ENCODE data around the gene SENP2. TPM values are rescaled to one million over a fixed set of nuclear protein-coding genes. Genes with fewer than 3 reads are reported as not detected.
A peak's percentile ranks its signal among the peaks of the same experiment; 100 is the strongest.

SENP2 gene
- polyA plus RNA-seq, 1 donor (not counting 4 experiments of a cell fraction or from before 2014, with no cell fraction given) = 12.6 TPM

DNA sequence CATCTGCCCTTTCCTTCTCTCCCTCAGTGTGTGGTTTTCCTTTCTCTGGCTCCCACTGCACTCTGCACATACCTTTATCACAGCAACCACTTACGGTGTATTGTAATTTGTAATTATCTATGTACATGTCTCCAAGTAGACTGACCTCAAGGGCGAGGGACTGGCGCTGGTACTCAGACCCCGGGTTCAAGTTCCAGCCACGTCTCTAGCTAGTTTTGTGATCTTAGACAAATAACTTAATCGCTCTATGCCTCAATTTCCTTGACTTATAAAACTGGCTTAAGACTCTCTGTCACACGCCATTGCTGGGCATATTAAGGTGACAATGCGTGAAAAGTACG is 607 bp upstream of the SENP2 start:
- Histone ChIP-seq H3K79me2 (ENCODE audit: control insufficient read depth, insufficient read depth, low read length) (peaks cover 20% of the 10 kb centered on the region), H3K27ac (ENCODE audit: control insufficient read depth, insufficient read depth, low read length) (peak overlapping the region; percentile 94), H3K36me3 (ENCODE audit: control insufficient read depth in 2 of 2, extremely low read depth in 1 of 2, insufficient read depth in 2 of 2, low read length in 2 of 2) (no peaks in the 10 kb centered on the region), H3K27me3 (ENCODE audit: control insufficient read depth, extremely low read depth, insufficient read depth, low read length) (no peaks in the 10 kb centered on the region), H4K20me1 (ENCODE audit: control insufficient read depth, extremely low read depth, insufficient read depth, low read length) (no peaks in the 10 kb centered on the region), H3K4me3 (ENCODE audit: control insufficient read depth in 2 of 3, extremely low read depth in 1 of 3, insufficient read depth in 2 of 3, low read depth in 1 of 3, low read length in 3 of 3) (peak overlapping the region; percentile 66 to 86 (median 71)), H3K9me3 (ENCODE audit: control insufficient read depth, low read depth, low read length) (no peaks in the 10 kb centered on the region), H3K9me1 (ENCODE audit: control insufficient read depth, extremely low read depth, insufficient read depth, low read length) (no peaks in the 10 kb centered on the region), H3K9ac (ENCODE audit: control insufficient read depth, extremely low read depth, insufficient read depth, low read length) (peak overlapping the region; percentile 89), H3K4me1 (ENCODE audit: control insufficient read depth, extremely low read depth, insufficient read depth, low read length) (peaks cover 12% of the 10 kb centered on the region), H3K4me2 (ENCODE audit: control insufficient read depth, extremely low read depth, insufficient read depth, low read depth, low read length) (peak overlapping the region; percentile 100), H2AFZ (ENCODE audit: control insufficient read depth, low read length) (peak overlapping the region; percentile 99)
- TF ChIP-seq, protein P1, sequence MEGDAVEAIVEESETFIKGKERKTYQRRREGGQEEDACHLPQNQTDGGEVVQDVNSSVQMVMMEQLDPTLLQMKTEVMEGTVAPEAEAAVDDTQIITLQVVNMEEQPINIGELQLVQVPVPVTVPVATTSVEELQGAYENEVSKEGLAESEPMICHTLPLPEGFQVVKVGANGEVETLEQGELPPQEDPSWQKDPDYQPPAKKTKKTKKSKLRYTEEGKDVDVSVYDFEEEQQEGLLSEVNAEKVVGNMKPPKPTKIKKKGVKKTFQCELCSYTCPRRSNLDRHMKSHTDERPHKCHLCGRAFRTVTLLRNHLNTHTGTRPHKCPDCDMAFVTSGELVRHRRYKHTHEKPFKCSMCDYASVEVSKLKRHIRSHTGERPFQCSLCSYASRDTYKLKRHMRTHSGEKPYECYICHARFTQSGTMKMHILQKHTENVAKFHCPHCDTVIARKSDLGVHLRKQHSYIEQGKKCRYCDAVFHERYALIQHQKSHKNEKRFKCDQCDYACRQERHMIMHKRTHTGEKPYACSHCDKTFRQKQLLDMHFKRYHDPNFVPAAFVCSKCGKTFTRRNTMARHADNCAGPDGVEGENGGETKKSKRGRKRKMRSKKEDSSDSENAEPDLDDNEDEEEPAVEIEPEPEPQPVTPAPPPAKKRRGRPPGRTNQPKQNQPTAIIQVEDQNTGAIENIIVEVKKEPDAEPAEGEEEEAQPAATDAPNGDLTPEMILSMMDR (optimal IDR thresholded peaks at IDR 0.05 in 1 of 3, IDR thresholded peaks at IDR 0.05 in 1 of 3, conservative IDR thresholded peaks at IDR 0.05 in 1 of 3; ENCODE audit: extremely low read depth in 1 of 3, insufficient read depth in 2 of 3, low read length in 3 of 3) = no peak
- no peak for TF ChIP-seq EZH2 (IDR thresholded peaks at IDR 0.05; ENCODE audit: low read length)
- dilution Hi-C loops (cut with MboI; ENCODE audit: extremely low pct_ligation_motif_present, low sequenced_read_pairs) = no loop called here
- DNase-seq (ENCODE audit: low read depth, low spot score) (no peak), FAIRE-seq (no peak)

DNA sequence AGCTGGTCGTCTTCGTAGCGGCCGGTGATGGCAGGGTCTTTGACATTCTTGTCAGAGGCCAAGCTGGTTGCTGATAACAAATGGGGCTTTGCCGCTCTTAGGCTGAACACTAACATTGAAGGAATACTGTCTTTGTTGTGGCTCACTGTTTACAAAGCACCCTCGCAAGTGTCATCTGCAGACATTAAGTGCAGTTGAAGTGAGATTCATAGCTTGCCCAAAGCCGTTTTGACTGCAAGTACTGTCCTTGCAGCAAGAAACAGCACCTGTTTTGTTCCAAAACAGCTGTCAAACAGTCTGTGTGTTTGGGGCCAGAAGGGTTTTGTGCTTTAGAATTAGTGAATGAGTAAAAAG is 568 bp downstream of the SENP2 start:
- FAIRE-seq = no peak
- Histone ChIP-seq H3K4me1 (ENCODE audit: control insufficient read depth, extremely low read depth, insufficient read depth, low read length) (peaks cover 12% of the 10 kb centered on the region), H3K4me3 (ENCODE audit: control insufficient read depth in 2 of 3, extremely low read depth in 1 of 3, insufficient read depth in 2 of 3, low read depth in 1 of 3, low read length in 3 of 3) (peak overlapping the region; percentile 71 to 98 (median 74)), H3K9me3 (ENCODE audit: control insufficient read depth, low read depth, low read length) (no peaks in the 10 kb centered on the region), H2AFZ (ENCODE audit: control insufficient read depth, low read length) (peak overlapping the region; percentile 73), H3K79me2 (ENCODE audit: control insufficient read depth, insufficient read depth, low read length) (peaks cover 20% of the 10 kb centered on the region), H4K20me1 (ENCODE audit: control insufficient read depth, extremely low read depth, insufficient read depth, low read length) (no peaks in the 10 kb centered on the region), H3K27ac (ENCODE audit: control insufficient read depth, insufficient read depth, low read length) (peak overlapping the region; percentile 94), H3K4me2 (ENCODE audit: control insufficient read depth, extremely low read depth, insufficient read depth, low read depth, low read length) (peak overlapping the region; percentile 99), H3K9me1 (ENCODE audit: control insufficient read depth, extremely low read depth, insufficient read depth, low read length) (no peaks in the 10 kb centered on the region), H3K27me3 (ENCODE audit: control insufficient read depth, extremely low read depth, insufficient read depth, low read length) (no peaks in the 10 kb centered on the region), H3K9ac (ENCODE audit: control insufficient read depth, extremely low read depth, insufficient read depth, low read length) (peak overlapping the region; percentile 86), H3K36me3 (ENCODE audit: control insufficient read depth in 2 of 2, extremely low read depth in 1 of 2, insufficient read depth in 2 of 2, low read length in 2 of 2) (no peaks in the 10 kb centered on the region)
- no peak for TF ChIP-seq EZH2 (IDR thresholded peaks at IDR 0.05; ENCODE audit: low read length)
- TF ChIP-seq, protein P1 (optimal IDR thresholded peaks at IDR 0.05 in 1 of 3, IDR thresholded peaks at IDR 0.05 in 1 of 3, conservative IDR thresholded peaks at IDR 0.05 in 1 of 3; ENCODE audit: extremely low read depth in 1 of 3, insufficient read depth in 2 of 3, low read length in 3 of 3) = no peak
- DNase-seq (ENCODE audit: low read depth, low spot score) = no peak
- dilution Hi-C loops (cut with MboI; ENCODE audit: extremely low pct_ligation_motif_present, low sequenced_read_pairs) = no loop called here
